ENCODE measurements around the gene GAN.
"Not testable (repeated sequence)": the region's sequence is repeated elsewhere in the genome, so short reads cannot be mapped to it uniquely, and the experiment has no call there.

Gene GAN

DNA sequence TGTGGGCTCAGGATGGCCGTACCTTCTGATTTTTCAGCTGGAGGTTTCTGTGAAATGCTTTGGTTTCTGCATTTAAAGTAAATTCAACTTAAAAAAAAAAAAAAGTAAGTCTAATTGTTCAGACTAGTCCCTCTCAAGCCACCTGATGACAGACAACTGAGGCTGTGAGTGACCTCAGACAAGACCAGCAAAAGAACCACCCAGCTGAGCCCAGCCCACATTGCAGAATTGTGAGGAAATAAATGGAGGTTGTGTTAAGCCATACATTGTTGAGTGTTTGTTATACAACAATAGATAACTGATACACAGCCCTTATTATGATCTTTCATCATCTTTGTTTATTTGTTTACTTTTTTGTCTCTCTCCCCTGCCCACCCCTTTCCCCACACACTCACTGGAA lies 85.1 kb downstream of the GAN start:
- DNase-seq (ENCODE audit: low spot score), result no peak

DNA sequence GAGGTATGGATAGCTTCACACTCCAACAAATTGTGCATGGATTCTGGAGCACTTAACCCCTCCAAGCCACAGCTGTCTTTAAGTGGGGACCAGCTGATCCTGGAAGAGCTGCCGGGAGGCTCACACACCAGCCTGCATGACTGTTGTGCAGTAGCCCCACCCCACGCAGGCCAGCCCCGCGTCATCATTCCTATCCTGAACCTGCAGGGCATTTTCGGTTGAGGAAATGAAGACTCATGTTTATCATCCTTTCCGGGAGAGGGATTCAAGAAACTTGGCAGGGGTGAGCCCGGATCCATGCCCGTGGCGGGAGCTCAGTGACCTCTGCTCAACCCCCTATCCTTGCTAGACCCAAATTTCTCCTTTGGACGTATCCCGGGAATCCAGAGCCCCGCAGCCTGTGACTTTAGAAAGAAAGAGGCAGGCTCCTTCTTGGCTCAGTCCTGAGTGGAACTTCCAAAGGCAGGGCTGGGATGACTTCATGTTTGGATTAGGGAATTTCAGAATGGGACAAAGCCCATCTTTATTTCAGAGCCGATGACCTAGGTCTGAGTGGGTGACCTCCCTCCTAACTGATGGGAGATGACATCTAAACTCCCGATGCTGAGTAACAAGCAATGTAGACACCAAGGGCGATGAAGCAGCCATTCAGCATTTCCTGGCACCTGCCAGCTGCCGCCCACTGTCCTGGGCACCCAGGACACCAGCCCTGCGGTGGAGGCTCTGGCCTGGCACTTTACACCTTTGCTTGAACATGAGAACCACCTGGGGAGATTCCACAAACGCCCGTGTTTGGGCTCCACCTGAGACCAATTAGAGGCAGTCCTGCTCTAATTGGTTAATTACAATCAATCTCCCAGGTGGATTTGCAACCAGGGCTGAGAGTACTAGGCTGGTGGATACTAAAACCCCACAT lies 86.5 kb downstream of the GAN start:
- DNase-seq (ENCODE audit: low spot score), result no peak

DNA sequence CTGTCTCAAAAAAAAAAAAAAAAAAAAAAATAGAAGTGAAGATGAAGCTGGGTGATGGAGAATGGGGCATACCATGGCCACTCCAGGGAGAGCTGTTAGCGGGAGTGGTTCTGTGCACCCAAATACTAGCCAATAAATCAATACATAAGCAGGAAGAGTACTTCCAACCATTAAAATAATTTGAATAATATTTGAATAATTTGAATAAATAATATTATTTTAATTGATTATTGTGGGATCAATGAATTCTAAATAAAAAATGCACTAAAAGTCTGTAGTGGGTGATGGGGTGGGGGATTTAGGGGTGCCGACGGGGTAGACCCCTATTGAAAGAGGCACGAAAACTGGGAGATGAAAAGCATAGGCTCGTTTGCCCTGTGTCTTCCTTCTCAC lies 88.4 kb downstream of the GAN start:
- DNase-seq (ENCODE audit: low spot score), result no peak

- peak; percentile 96 for DNase-seq (ENCODE audit: low spot score)
These were observed 89.0 kb downstream of the GAN start for GRCh38 chr16:81403601-81404391.

DNA sequence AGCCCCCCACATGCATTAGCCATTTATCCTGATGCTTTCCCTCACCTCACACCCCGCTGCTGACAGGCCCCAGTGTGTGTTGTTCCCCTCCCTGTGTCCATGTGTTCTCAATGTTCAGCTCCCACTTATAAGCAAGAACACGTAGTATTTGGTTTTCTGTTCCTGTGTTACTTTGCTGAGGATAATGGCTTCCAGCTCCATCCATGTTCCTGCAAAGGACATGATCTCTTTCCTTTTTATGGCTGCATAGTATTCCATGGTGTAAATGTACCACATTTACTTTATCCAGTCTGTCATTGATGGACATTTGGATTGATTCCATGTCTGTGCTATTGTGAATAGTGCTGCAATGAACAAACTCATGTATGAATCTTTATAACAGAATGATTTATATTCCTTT lies 90.2 kb downstream of the GAN start:
- not testable (repeated sequence) for DNase-seq (ENCODE audit: low spot score)

DNA sequence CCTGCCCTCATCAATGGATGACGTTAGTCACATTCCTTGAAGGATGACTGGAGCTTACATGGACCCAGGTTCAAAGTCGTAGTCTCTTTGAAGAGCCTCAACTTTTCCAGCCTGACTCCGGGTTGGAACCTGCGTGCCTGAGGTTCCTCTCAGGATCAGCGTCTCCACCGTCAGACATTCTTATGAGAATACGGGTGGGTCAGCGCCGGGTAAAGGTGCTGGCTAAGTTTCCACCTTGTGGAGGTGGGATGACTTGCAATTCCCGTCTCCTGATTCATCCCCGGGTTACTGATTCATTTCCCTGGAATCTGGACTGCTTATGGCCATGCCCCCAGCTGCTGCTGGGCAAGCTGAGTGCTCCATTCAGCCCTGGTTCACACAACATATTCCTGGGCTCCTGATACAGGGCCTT lies 90.9 kb downstream of the GAN start:
- DNase-seq (ENCODE audit: low spot score), result peak; percentile 86

GRCh38 chr16:81408409-81408950 lies 93.7 kb downstream of the GAN start:
- DNase-seq (ENCODE audit: low spot score), result no peak

- DNase-seq (ENCODE audit: low spot score), result no peak
These were observed 94.3 kb downstream of the GAN start for GRCh38 chr16:81409016-81409556.

GRCh38 chr16:81410643-81411293 lies 96.0 kb downstream of the GAN start:
- no peak for DNase-seq (ENCODE audit: low spot score)

- no peak for DNase-seq (ENCODE audit: low spot score)
These were observed 98.7 kb downstream of the GAN start for GRCh38 chr16:81413245-81413990.

GRCh38 chr16:81415751-81416150 lies 101.0 kb downstream of the GAN start:
- no peak for DNase-seq (ENCODE audit: low spot score)

- DNase-seq (ENCODE audit: low spot score), result no peak
These were observed 102.0 kb downstream of the GAN start for GRCh38 chr16:81416749-81417148.

DNA sequence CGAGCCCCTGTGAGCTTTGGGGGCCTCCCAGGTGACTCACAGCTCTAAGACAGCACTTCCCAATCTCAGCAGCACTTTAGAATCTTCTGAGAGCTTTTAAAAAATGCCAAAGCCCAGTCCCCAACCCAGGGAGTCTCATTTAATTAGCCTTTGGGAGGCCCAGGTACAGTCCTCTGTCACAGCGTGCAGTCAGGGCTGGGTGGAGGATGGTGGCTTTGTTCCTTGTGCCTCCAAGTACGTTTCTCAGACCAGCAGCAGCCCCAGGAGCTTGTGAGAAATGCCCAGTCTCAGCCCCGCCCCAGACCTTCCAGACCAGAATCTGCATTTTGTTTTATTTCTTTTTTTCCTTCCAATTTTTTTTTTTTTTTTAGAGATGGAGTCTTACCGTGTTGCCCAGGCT lies 102.4 kb downstream of the GAN start:
- no peak for DNase-seq (ENCODE audit: low spot score)

- DNase-seq (ENCODE audit: low spot score), result no peak
These were observed 105.0 kb downstream of the GAN start for GRCh38 chr16:81419806-81420205.

GRCh38 chr16:81421126-81421525 lies 106.4 kb downstream of the GAN start:
- DNase-seq (ENCODE audit: low spot score), result no peak

GRCh38 chr16:81421536-81421935 lies 106.8 kb downstream of the GAN start:
- no peak for DNase-seq (ENCODE audit: low spot score)

DNA sequence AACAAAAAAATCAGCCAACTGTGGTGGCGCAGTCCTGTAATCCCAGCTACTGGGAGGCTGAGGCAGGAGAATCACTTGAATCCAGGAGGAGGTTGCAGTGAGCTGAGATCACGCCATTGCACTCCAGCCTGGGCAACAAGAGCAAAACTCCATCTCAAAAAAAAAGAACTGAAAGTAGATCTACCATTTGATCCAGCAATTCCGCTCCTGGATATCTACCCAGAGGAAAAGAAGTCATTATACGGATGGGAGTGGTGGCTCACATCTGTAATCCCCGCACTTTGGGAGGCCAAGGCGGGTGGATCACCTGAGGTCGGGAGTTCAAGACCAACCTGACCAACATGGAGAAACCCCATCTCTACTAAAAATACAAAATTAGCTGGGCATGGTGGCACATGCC lies 107.4 kb downstream of the GAN start:
- DNase-seq (ENCODE audit: low spot score), result not testable (repeated sequence)

- no peak for DNase-seq (ENCODE audit: low spot score)
These were observed 110.0 kb downstream of the GAN start for GRCh38 chr16:81424771-81425170.

DNA sequence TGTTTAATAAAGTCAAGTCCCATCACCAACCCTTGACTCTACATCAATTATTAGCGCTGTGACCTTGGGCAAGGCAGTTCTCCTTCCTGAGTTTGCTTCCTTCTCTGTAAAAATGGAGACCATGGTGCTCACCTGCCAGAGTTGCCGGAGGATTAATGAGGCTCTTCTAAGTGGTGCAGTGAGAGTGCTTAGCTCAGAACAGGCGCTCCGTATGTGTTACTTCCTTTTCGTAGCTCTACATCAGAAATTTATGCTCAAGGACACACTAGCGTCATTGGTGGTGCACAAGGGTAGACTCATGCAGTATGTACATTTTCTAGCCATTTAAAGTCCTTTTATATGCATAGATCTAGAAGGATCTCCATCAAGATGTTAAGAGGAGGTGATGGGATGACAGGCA lies 112.5 kb downstream of the GAN start:
- DNase-seq (ENCODE audit: low spot score), result no peak

GRCh38 chr16:81429045-81429521 lies 114.3 kb downstream of the GAN start:
- DNase-seq (ENCODE audit: low spot score), result peak; percentile 90

Data from HuH-7 (cell line).